Right lobe of liver (tissue), 6 donors: ENCODE measurements around the gene KRT31. TPM values are rescaled to one million over a fixed set of nuclear protein-coding genes. Genes with fewer than 3 reads are reported as not detected.

Source experiments
- ATAC-seq, 4 donors: fragments of 200-7000 bp; cut with Tn5 transposase; one replicate each; pipeline ENCODE4 v1.9.1; 2020; ENCODE audit warnings: mild to moderate bottlenecking in 4 of 4, moderate library complexity in 4 of 4
- DNase-seq, 3 donors: peaks; one replicate each; pipeline ENCODE4 v3.0.0-alpha.2; 2020
- H3K27ac ChIP-seq, 3 donors: fragments of 200-600 bp; one replicate each; pipeline ENCODE4 v1.8.0; 2022
- H3K27me3 ChIP-seq, 2 donors: fragments of 200-600 bp; one replicate each; pipeline ENCODE4 v1.8.0; 2022
- H3K36me3 ChIP-seq, 4 donors: fragments of 200-600 bp; sonication (generic) in 1 of 4; one replicate each; pipeline versions ENCODE4 v1.5.1 to v1.8.0; 2017 to 2022; ENCODE audit warnings: control low read depth in 1 of 4
- H3K4me1 ChIP-seq, 4 donors: fragments of 200-600 bp; sonication (generic) in 1 of 4; one replicate each; pipeline versions ENCODE4 v1.5.1 to v1.8.0; 2017 to 2022; ENCODE audit warnings: control low read depth in 1 of 4
- H3K4me3 ChIP-seq, 3 donors: fragments of 200-600 bp; one replicate each; pipeline ENCODE4 v1.8.0; 2022
- H3K9me3 ChIP-seq, 4 donors: fragments of 200-600 bp; sonication (generic) in 1 of 4; one replicate each; pipeline versions ENCODE4 v1.5.1 to v1.8.0; 2017 to 2022; ENCODE audit warnings: control low read depth in 1 of 4
- POLR2A ChIP-seq: fragments of 450-650 bp; IDR thresholded peaks from one replicate; pipeline ENCODE4 v1.6.1; 2017; ENCODE audit warnings: antibody characterized with exemption, mild to moderate bottlenecking
- WGBS: methylation state at CpG from one replicate; pipeline ENCODE4 v1.1.6; 2018; ENCODE audit warnings: low coverage, low lambda C conversion rate; ENCODE audit not compliant: insufficient coverage; ENCODE audit errors: missing lambda C conversion rate; 5-methylcytosine and 5-hydroxymethylcytosine counted together
- intact Hi-C, 2 donors: fragments of 100-400 bp; cut with DNase I; formaldehyde crosslinking; loops; one replicate each; pipeline versions ENCODE4 v1.11.2 to v1.14.1; 2022
- total RNA-seq, 6 experiments: library from RNA; depleted of rRNA in 2 of 6; stranded (reverse); fragments of >200 nt in 2 of 6; fragmentation: NEBNext Ultra II Directional in 3 of 6; extraction: Animal tissue kit (Norgen Biotek cat#: 25700) in 3 of 6; gene quantifications; one replicate each; pipeline versions ENCODE4 v1.1.0 to v1.2.4, GENCODE V29; 2016 to 2023
- TF ChIP-seq, protein P1 (sequence below), 4 donors: fragments of 200-600 bp in 3 of 4; fragments of 450-650 bp in 1 of 4; IDR thresholded peaks; one replicate each; pipeline versions ENCODE4 v1.5.1 to v1.8.0; 2016 to 2022; ENCODE audit warnings: antibody characterized with exemption in 4 of 4, mild to moderate bottlenecking in 2 of 4
- donor health status: DM: no; HTN: yes; CAD: no.
- donor health status: DM: no; HTN: no; CAD: no.
- donor health status: DM: no; HTN: no; CAD: no.
- donor health status: DM: no; HTN: yes; CAD: no.
- donor health status: DM: no; HTN: yes; CAD: no.

Gene KRT31
- total RNA-seq, 6 experiments from 2014 or later: not detected

DNA sequence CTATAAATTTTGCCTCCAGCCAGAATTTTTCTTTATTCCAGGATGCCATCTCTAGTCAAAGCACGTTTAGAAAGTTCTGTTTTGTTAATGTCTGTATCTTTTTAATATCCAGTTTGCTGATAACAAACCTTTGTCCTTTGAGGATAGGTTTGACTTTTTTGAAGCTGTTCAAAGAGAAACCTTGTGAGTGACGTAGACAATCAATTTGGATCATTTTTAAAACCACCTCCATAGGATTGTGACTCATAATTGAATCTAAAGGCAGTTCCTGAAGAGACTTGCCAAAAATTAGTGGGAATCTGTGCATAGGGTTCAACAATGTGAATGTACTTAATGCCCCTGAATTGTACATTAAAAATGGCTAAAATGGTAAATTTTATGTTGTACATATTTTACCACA is 5.9 kb downstream of the KRT31 start:
- ATAC-seq (no peak), DNase-seq (no peak)
- Histone ChIP-seq H3K36me3 (no peaks in the 10 kb centered on the region), H3K4me3 (no peak overlapping the region), H3K4me1 (no peaks in the 10 kb centered on the region), H3K9me3 (no peaks in the 10 kb centered on the region), H3K27ac (no peak overlapping the region), H3K27me3 (no peaks in the 10 kb centered on the region)
- intact Hi-C loops: no loop called here
- WGBS: 41% methylated on average over 2 of the region's 2 CpGs
- TF ChIP-seq, protein P1, sequence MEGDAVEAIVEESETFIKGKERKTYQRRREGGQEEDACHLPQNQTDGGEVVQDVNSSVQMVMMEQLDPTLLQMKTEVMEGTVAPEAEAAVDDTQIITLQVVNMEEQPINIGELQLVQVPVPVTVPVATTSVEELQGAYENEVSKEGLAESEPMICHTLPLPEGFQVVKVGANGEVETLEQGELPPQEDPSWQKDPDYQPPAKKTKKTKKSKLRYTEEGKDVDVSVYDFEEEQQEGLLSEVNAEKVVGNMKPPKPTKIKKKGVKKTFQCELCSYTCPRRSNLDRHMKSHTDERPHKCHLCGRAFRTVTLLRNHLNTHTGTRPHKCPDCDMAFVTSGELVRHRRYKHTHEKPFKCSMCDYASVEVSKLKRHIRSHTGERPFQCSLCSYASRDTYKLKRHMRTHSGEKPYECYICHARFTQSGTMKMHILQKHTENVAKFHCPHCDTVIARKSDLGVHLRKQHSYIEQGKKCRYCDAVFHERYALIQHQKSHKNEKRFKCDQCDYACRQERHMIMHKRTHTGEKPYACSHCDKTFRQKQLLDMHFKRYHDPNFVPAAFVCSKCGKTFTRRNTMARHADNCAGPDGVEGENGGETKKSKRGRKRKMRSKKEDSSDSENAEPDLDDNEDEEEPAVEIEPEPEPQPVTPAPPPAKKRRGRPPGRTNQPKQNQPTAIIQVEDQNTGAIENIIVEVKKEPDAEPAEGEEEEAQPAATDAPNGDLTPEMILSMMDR (IDR thresholded peaks at IDR 0.05): no peak
- TF ChIP-seq POLR2A: no peak

DNA sequence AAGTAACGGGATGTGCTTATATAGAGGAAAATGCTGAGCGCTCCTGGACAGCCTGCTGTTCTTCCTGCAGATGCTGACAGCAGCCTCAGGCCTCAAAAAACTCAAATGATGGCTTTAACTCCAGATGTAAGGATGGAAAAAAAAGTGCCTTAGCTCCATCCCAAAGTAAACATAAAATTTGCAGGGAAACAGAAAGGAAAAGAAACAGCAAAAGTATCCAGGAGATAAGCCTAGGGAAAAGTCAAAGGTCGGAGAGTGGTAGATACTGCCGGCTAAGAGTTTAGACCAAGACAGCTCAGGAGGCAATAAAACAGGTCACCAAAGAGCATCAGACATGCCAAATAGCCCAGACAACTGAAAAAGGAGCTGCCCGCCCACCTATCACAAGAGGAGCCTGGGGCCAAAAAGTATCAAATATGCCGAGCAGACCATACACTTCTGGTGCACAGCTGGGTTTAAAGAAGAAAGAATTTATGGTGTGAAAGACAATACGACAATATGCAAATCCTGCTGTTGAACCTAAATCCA is 6.9 kb downstream of the KRT31 start:
- H3K4me3 ChIP-seq: no peak overlapping the region
- TF ChIP-seq POLR2A: no peak
- TF ChIP-seq, protein P1 (IDR thresholded peaks at IDR 0.05): no peak
- no peaks in the 10 kb centered on the region for H3K4me1 ChIP-seq
- intact Hi-C loops: no loop called here
- DNase-seq (no peak), ATAC-seq (no peak)
- H3K27ac ChIP-seq: no peak overlapping the region
- H3K9me3 ChIP-seq: no peaks in the 10 kb centered on the region
- no peaks in the 10 kb centered on the region for H3K27me3 ChIP-seq
- no peaks in the 10 kb centered on the region for H3K36me3 ChIP-seq
- WGBS: 46% methylated on average over 7 of the region's 7 CpGs

DNA sequence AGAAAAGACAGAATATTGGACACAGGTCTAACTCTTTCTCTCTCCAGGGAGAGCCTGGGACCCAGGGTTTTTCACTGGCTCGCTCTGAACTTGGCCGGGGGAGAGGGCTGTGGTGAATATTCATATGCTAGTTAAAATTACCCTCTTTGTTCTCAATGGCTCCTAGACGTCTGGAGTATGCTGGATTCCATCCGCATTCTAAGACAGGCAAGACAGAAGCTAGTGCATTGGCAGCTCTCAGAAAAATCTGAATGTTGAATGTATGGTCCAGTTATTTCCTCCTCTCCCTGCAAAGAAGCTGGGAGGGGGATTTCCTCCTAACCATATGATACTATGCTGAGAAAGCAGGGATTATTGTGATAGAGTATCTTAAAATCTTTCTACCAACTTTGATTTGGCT is 9.7 kb downstream of the KRT31 start:
- TF ChIP-seq, protein P1 (IDR thresholded peaks at IDR 0.05): no peak
- no peak for TF ChIP-seq POLR2A
- H3K4me1 ChIP-seq: no peaks in the 10 kb centered on the region
- H3K36me3 ChIP-seq: no peaks in the 10 kb centered on the region
- no peak overlapping the region for H3K4me3 ChIP-seq
- DNase-seq: no peak
- no peaks in the 10 kb centered on the region for H3K9me3 ChIP-seq
- H3K27ac ChIP-seq: no peak overlapping the region
- intact Hi-C loops: no loop called here
- WGBS: 73% methylated on average over 4 of the region's 4 CpGs
- ATAC-seq: no peak
- H3K27me3 ChIP-seq: no peaks in the 10 kb centered on the region

GRCh38 chr17:41386227-41386626 is 11.2 kb downstream of the KRT31 start:
- H3K27ac ChIP-seq: no peak overlapping the region
- TF ChIP-seq, protein P1 (IDR thresholded peaks at IDR 0.05): no peak
- TF ChIP-seq POLR2A: no peak

GRCh38 chr17:41383690-41384089 is 13.7 kb downstream of the KRT31 start:
- DNase-seq (no peak), ATAC-seq (peak; percentile 73 to 97 (median 88))
- Histone ChIP-seq H3K27me3 (no peaks in the 10 kb centered on the region), H3K4me3 (no peak overlapping the region), H3K36me3 (no peaks in the 10 kb centered on the region), H3K9me3 (no peaks in the 10 kb centered on the region), H3K4me1 (no peaks in the 10 kb centered on the region), H3K27ac (no peak overlapping the region)
- 36% methylated on average over 1 of the region's 1 CpG for WGBS
- intact Hi-C loops: no loop called here
- no peak for TF ChIP-seq POLR2A
- TF ChIP-seq, protein P1 (IDR thresholded peaks at IDR 0.05): no peak

More at GRCh38 chr17:41386227-41386626, 11.2 kb downstream of the KRT31 start:
- H3K36me3 ChIP-seq: no peaks in the 10 kb centered on the region
- intact Hi-C loops: no loop called here
- no peak for ATAC-seq
- H3K27me3 ChIP-seq: no peaks in the 10 kb centered on the region
- H3K9me3 ChIP-seq: no peaks in the 10 kb centered on the region
- WGBS: 100% methylated on average over 1 of the region's 1 CpG
- H3K4me3 ChIP-seq: no peak overlapping the region
- DNase-seq: no peak
- no peaks in the 10 kb centered on the region for H3K4me1 ChIP-seq
